ENCODE results near the gene ENTREP1.
"Not testable (repeated sequence)": the region's sequence is repeated elsewhere in the genome, so short reads cannot be mapped to it uniquely, and the experiment has no call there.

The ENTREP1 gene

DNA sequence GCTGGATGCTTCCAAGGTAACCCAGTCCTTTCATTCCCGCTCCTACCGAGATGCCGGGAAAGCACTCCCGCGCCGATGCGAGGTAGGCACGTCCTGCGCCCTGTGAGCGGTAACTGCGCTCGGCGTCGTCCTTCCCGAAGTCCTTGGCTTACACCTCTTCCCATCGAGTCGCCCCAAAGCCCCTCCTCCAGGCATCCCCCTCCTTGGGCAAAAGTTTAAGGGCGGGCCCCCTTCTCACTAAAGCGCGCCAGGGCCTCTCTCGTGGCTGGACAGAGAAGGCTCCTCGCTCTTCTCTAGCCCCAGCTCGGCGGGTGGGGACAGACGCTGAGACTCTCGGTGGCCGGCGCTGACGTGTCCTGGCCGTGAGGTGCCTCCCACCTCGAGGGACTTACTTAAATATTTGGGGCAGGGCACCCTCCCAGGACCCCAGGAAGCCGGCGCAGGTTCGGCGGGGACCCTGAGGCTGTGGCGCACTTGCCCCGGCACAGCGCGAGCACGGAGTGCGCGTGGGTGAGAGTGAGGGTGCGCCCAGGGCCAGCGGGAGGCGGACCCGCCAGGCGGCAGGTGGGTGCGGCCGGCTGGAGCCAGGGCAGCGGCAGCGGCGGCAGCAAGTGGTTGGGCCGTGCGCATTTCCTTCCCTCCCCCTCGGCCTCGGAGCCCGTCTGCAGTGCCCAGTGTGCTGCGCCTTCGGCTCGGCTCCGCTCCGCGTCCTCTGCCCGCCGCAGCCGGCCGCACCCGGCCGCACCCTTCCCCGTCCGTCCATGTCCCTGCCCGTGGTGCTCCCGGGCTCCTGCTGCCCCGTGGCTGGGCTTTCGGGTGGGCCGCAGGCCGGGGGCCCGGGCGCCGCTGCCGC lies at the start of gene ENTREP1:
ENTREP1 (plus strand) TSS at position 667 of the 853 bp plus-strand sequence; CDS start at position 762, 95 bp downstream.
- DNase-seq: no peak

DNA sequence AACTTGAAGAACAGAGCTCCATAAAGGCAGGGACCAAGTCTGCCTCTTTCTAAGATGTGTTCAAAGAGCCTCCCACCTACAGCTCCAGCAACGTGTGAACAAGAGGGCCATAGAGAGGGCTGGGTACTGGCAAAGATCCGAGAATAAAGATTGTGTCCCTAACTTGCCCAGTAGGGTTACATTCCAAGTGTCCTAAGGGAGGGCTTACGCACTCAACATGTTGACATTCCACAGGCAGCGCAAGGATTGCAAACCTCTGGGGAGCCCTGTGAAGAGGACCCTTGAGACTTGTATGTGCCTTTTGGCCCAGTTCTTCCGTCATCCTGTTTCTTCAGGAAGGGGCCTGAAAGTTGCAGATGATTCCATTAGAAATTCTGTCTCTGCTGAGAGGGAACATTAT lies 48.2 kb upstream of the ENTREP1 start:
- no peak for DNase-seq

DNA sequence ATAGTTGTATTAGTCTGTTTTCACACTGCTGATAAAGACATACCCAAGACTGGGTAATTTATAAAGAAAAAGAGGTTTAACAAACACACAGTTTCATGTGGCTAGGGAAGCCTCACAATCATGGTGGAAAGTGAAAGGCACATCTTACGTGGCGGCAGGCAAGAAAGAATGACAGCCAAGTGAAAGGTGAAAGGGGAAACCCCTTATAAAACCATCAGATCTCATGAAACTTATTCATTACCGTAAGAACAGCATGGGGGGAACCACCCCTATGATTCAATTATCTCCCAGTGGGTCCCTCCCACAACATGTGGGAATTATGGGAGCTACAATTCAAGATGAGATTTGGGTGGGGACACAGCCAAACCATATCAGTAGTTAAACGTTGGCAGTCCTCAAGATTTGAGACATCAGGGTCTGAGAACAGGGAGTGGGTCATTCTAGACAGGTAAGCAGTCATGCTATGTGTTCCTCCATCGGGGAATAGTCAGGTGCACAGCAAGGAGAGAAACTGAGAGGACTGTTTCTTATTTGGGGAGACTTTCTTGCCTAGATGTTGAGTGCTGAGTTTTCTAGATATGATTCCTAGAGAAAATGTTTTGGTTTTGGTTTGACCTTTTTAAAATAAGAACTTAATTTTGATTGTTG lies 45.8 kb upstream of the ENTREP1 start:
- no peak for DNase-seq

DNA sequence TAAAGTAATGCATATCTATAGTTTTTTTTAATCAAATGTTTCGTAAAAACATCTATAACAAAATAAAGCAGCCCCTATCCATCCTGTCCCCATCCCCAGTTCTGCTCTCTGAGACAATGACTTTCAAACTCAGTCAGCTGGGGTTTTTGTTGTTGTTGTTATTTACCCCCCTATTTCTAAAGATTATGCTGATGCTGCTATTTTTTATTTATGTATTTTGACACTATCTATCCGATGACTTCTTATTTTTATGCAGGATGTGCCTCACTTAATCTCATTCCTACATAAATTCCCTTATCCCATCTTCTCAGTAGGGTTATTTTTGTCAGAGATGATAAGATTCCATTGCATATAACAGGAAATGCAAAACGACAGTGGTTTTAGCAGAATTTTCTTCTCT lies 45.3 kb upstream of the ENTREP1 start:
- DNase-seq: no peak

DNA sequence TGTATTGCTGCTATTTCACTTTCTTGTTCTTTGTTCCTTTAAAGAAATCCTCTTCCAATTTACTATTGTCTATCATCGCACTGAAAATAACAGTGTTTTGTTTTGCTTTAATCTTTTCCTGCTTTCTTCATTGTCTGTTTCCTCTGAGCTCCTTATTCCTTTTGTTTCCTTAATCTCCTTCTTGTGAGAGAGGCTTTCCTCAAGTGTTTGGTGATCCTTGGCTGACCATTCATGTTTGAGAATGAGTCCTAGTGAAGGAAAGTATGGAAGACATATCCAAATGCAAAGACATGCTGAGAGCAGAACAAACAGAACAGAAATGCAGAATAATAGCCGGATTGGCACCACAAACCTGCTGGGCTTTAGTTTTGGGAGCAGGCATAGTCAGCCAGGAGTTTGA lies 42.0 kb upstream of the ENTREP1 start:
- no peak for DNase-seq

- no peak for DNase-seq
Measured at GRCh38 chr9:69292078-69292477, 32.9 kb upstream of the ENTREP1 start.

- no peak for DNase-seq
Measured at GRCh38 chr9:69293156-69293555, 31.9 kb upstream of the ENTREP1 start.

GRCh38 chr9:69295872-69296552 lies 29.0 kb upstream of the ENTREP1 start:
- no peak for DNase-seq

DNA sequence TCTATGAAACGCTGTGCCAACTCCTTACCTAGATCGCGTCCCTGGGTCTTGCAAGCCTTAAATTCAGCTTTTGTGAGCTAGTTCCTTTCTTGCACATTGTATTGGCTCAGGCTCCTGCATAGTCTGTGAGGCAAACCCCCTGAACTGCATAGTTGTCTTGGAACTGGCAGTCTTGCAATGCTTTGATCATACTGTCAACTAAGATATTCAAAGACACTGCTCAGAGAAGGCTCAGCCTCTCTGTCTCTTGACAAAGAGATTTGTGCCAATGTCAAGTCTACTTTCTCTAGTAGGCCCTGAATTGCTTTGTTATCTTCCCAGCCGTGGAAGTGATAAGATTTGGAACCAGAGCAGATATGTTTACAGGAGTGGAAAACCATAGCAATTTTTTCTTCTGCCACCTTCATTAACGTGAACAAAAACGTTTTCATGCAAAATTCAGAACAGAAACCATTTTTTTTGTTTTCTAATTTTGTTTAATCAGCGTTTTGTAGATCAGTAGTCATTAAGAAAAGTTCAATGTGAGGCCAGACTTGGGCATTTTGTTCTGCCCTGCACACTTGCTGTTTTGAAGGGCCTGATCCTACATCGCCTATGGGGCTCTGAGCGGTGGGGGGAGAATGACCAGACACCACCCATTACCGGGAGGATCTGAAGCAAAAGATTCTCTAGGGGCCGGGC lies 27.6 kb upstream of the ENTREP1 start:
- DNase-seq: no peak

- DNase-seq: no peak
Measured at GRCh38 chr9:69299315-69299714, 25.7 kb upstream of the ENTREP1 start.

GRCh38 chr9:69299826-69300225 lies 25.2 kb upstream of the ENTREP1 start:
- no peak for DNase-seq

GRCh38 chr9:69303331-69303730 lies 21.7 kb upstream of the ENTREP1 start:
- no peak for DNase-seq

- not testable (repeated sequence) for DNase-seq
Measured at GRCh38 chr9:69306895-69307445, 18.0 kb upstream of the ENTREP1 start.

- DNase-seq: no peak
Measured at GRCh38 chr9:69307446-69308205, 17.4 kb upstream of the ENTREP1 start.

DNA sequence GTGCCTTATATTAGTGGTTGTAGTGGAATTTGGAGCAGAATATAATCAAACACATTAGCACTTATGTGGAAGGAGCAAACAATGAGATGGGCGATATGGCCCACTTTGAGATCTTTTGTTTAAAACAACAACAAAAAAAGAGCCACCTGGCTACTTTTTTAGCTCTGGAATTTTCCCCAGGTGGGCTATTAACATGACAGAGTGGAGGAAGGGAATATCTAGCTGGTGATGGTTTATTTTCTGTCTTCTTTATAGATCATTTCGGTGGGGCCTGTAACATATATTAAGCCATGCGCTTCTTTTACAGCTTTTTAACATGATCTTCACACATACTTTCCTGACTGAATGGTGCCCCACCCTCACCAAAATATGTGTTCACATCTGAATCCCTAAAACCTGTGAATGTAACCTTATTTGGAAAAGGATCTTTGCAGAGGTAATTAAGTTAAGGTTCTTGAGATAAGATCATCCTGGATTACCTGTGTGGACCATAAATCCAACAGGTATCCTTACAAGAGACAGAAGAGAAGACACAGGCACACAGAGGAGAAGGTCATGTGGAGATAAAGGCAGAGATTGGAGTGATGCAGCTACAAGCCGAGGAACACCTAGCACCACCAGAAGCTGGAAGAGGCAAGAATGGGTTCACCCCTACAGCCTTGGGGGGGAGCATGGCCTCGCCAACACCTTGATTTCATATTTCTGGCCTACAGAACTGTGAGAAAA lies 16.6 kb upstream of the ENTREP1 start:
- no peak for DNase-seq

DNA sequence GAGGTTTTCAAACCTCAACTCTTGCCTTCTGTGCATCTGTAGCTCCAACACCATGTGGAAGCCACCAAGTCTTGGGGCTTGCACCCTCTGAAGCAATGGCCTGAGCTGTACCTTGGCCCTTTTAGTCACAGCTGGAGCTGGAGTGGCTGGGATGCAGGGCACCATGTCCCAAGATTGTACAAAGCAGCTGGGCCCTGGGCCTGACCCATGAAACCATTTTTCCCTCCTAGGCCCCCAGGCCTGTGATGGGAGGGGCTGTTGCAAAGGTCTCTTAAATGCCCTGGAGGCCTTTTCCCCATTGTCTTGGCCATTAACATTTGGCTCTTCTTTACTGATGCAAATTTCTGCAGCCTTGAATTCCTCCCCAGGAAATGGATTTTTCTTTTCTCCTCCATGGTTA lies 11.8 kb upstream of the ENTREP1 start:
- DNase-seq: no peak

DNA sequence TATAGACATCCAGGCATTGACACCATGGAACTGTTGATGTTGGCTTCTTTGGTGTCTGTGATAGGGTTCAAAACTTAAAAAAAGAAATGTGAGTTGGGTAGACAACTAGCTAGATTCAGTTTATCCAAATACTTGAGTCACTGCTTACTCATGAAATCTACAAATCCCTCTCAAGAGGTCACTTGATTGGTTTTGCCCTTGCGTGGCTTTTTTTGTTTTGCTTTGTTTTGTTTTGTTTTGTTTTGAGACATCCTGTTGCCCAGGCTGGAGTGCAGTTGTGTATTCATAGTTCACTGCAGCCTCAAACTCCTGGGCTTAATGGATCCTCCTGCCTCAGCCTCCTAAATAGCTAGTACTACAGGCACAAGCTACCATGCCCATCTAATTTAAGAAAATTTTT lies 10.5 kb upstream of the ENTREP1 start:
- no peak for DNase-seq

DNA sequence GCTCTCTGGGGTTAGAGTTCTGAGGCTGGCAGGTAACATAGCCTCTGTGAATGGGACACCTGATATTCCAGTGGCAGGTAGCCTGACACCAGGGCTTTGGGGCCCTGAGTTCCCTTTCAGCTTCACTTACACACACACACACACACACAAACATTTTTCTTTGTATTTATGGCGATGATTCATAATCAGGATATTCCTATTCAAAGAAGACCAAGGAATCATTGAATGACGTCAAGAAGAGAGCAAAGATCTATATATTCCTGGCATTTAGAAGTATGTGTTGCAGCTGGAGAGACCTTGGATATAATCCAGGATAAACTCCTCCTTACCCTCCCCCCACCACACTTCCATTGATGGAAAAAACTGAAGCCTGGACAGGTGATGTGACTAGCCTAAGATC lies 7.9 kb upstream of the ENTREP1 start:
- DNase-seq: no peak

DNA sequence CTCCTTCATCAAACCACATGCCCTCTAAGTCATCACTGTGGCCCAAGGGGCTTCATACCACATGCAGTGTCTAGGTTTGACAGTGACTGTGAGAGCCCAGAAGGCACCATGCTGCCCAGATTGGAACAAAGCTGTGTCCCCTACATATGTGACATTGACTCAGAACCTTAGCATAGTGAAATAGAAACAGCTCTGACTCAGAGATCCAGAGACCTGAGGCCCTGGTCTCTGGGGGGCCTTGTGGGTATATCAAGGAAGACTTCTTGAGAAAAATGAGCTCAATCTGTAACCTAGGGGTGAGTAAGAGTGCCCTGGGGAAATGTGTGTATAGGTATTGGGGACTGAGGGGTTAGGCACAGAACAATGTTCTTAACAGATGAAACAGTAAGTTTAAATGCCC lies 7.1 kb upstream of the ENTREP1 start:
- DNase-seq: no peak

DNA sequence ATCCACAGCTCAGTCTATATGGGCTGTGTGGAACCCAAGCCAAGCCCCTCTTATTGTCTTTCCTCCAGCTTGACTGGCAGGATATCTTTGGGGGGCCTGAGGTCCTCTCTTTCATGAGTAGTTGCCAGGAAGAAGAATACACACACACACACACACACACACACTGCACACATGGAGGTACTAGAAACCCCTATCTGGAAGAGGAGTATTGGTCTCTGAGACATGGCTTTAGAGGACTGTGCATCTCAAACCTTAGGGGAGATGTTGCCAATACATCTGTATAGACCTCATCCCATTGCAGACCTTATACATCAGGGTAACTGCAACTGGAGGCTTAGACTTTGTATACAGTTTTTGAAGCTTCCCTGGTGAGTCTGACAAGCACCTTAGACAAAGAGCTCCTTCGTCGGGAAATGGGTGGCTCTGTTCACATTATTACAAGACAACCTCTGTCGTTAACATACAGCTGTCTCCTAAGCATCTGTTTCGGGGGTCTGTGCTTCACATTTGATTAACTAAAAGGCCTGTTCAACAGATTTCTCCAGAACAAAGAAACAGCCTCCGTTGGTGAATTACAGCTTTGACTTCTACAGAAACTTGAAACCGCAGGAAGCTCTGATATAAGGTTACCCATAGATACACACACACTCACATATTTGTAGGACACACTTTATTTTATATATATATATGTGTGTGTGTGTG lies 5.5 kb upstream of the ENTREP1 start:
- DNase-seq: no peak

- DNase-seq: no peak
Measured at GRCh38 chr9:69322256-69322655, 2.8 kb upstream of the ENTREP1 start.

Data from CD4-positive, alpha-beta T cell treated with Interleukin-12 subunit alpha and Interleukin-12 subunit beta, for 1 hour (primary cell).